ENCODE data around the gene HIVEP3.

GRCh38 chr1:41558761-41559171 lies 360.0 kb downstream of the HIVEP3 start:
- TF ChIP-seq, protein P1, sequence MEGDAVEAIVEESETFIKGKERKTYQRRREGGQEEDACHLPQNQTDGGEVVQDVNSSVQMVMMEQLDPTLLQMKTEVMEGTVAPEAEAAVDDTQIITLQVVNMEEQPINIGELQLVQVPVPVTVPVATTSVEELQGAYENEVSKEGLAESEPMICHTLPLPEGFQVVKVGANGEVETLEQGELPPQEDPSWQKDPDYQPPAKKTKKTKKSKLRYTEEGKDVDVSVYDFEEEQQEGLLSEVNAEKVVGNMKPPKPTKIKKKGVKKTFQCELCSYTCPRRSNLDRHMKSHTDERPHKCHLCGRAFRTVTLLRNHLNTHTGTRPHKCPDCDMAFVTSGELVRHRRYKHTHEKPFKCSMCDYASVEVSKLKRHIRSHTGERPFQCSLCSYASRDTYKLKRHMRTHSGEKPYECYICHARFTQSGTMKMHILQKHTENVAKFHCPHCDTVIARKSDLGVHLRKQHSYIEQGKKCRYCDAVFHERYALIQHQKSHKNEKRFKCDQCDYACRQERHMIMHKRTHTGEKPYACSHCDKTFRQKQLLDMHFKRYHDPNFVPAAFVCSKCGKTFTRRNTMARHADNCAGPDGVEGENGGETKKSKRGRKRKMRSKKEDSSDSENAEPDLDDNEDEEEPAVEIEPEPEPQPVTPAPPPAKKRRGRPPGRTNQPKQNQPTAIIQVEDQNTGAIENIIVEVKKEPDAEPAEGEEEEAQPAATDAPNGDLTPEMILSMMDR (IDR thresholded peaks at IDR 0.05), result no peak
- TF ChIP-seq POLR2A (IDR thresholded peaks at IDR 0.05), result no peak

Data from body of pancreas (tissue), 4 donors.